ENCODE results near the gene BTBD7. TPM values are rescaled to one million over a fixed set of nuclear protein-coding genes. Genes with fewer than 3 reads are reported as not detected.

The BTBD7 gene
- total RNA-seq, 1 donor from 2014 or later = 39.1 TPM

GRCh38 chr14:93281937-93282336 lies 50.9 kb downstream of the BTBD7 start:
- Histone ChIP-seq H3K4me1 (ENCODE audit: control insufficient read depth in 3 of 3, insufficient read depth in 3 of 3, low read length in 3 of 3) (peaks cover 0 to 4% (median 0%) of the 10 kb centered on the region in 3 donors), H3K36me3 (ENCODE audit: control insufficient read depth in 3 of 3, insufficient read depth in 3 of 3, low read length in 3 of 3) (no peaks in the 10 kb centered on the region), H3K9ac (ENCODE audit: low read depth in 1 of 3, low read length in 3 of 3) (no peak overlapping the region), H3K27ac (ENCODE audit: low read depth, low read length) (no peak overlapping the region), H3K9me3 (ENCODE audit: control insufficient read depth in 3 of 3, low read length in 3 of 3) (no peaks in the 10 kb centered on the region), H3K27me3 (ENCODE audit: control insufficient read depth in 3 of 3, insufficient read depth in 3 of 3, low read length in 3 of 3) (no peaks in the 10 kb centered on the region), H3K4me3 (ENCODE audit: low read length in 3 of 3) (no peak overlapping the region)

DNA sequence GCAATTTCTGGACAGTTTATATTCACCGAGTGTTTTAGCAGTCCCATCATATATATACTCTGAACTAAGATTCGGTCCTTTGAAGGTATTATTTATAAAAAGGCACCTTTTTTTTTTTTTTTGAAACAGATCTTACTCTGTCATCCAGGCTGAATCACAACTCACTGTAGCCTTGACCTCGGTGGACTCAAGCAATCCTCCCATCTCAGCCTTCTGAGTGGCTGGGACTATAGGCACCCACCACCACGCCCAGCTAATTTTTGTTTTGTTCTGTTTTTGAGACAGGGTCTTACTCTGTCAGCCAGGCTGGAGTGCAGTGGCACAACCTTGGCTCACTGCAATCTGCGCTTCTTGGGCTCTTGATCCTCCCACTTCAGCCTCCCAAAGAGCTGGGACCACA lies 52.1 kb downstream of the BTBD7 start:
- Histone ChIP-seq H3K4me1 (ENCODE audit: control insufficient read depth in 3 of 3, insufficient read depth in 3 of 3, low read length in 3 of 3) (peaks cover 0 to 4% (median 0%) of the 10 kb centered on the region in 3 donors), H3K9me3 (ENCODE audit: control insufficient read depth in 3 of 3, low read length in 3 of 3) (no peaks in the 10 kb centered on the region), H3K9ac (ENCODE audit: low read depth in 1 of 3, low read length in 3 of 3) (no peak overlapping the region), H3K27me3 (ENCODE audit: control insufficient read depth in 3 of 3, insufficient read depth in 3 of 3, low read length in 3 of 3) (no peaks in the 10 kb centered on the region), H3K27ac (ENCODE audit: low read depth, low read length) (no peak overlapping the region), H3K36me3 (ENCODE audit: control insufficient read depth in 3 of 3, insufficient read depth in 3 of 3, low read length in 3 of 3) (peaks cover 0 to under 1% (median 0%) of the 10 kb centered on the region in 3 donors), H3K4me3 (ENCODE audit: low read length in 3 of 3) (no peak overlapping the region)

- H3K9ac ChIP-seq (ENCODE audit: low read depth in 1 of 3, low read length in 3 of 3) = no peak overlapping the region
- no peaks in the 10 kb centered on the region for H3K27me3 ChIP-seq (ENCODE audit: control insufficient read depth in 3 of 3, insufficient read depth in 3 of 3, low read length in 3 of 3)
- no peaks in the 10 kb centered on the region for H3K9me3 ChIP-seq (ENCODE audit: control insufficient read depth in 3 of 3, low read length in 3 of 3)
- H3K4me3 ChIP-seq (ENCODE audit: low read length in 3 of 3) = no peak overlapping the region
- peaks cover 0 to 5% (median 3%) of the 10 kb centered on the region in 3 donors for H3K36me3 ChIP-seq (ENCODE audit: control insufficient read depth in 3 of 3, insufficient read depth in 3 of 3, low read length in 3 of 3)
- H3K4me1 ChIP-seq (ENCODE audit: control insufficient read depth in 3 of 3, insufficient read depth in 3 of 3, low read length in 3 of 3) = peaks cover 0 to 4% (median 0%) of the 10 kb centered on the region in 3 donors
- H3K27ac ChIP-seq (ENCODE audit: low read depth, low read length) = no peak overlapping the region
These were observed 56.7 kb downstream of the BTBD7 start for GRCh38 chr14:93276031-93276716.

DNA sequence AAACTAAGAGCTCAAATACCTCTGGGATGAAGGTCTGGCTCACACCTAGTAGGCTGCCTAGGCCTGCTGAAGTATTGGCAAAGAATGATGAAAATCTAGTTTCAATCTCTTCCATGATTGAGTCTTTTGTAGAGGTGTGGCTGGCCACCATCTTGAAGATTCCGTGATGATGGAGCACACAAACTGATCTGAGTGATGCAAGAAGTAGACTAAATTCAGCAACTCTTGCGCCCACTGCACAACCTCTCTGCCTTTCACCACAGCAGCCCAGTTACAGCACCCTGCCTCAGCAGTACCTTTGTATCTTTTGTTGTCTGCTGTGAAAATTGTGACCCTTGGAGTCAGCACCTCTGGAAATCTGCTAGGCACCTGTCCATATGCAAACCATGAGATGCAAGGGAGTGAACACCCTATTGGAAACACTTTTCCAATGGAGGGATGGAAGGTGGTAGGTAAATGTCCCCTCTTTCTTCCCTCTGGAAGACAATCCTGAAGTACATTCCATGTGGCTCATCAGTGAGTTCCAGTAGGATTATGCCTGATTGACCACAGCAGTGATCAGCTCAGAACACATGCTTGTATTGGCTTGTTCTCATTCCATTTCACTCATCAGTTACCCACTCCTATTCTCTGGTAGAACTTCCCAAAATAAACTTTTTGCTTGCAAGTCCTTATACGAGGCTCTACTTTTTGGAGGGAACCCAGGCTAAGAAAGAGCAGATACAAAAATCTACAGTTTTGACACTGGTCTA lies 58.6 kb downstream of the BTBD7 start:
- Histone ChIP-seq H3K36me3 (ENCODE audit: control insufficient read depth in 3 of 3, insufficient read depth in 3 of 3, low read length in 3 of 3) (peaks cover 0 to 5% (median 3%) of the 10 kb centered on the region in 3 donors), H3K27ac (ENCODE audit: low read depth, low read length) (no peak overlapping the region), H3K9ac (ENCODE audit: low read depth in 1 of 3, low read length in 3 of 3) (no peak overlapping the region), H3K4me1 (ENCODE audit: control insufficient read depth in 3 of 3, insufficient read depth in 3 of 3, low read length in 3 of 3) (peaks cover 0 to 14% (median 7%) of the 10 kb centered on the region in 3 donors), H3K27me3 (ENCODE audit: control insufficient read depth in 3 of 3, insufficient read depth in 3 of 3, low read length in 3 of 3) (no peaks in the 10 kb centered on the region), H3K9me3 (ENCODE audit: control insufficient read depth in 3 of 3, low read length in 3 of 3) (no peaks in the 10 kb centered on the region), H3K4me3 (ENCODE audit: low read length in 3 of 3) (no peak overlapping the region)

DNA sequence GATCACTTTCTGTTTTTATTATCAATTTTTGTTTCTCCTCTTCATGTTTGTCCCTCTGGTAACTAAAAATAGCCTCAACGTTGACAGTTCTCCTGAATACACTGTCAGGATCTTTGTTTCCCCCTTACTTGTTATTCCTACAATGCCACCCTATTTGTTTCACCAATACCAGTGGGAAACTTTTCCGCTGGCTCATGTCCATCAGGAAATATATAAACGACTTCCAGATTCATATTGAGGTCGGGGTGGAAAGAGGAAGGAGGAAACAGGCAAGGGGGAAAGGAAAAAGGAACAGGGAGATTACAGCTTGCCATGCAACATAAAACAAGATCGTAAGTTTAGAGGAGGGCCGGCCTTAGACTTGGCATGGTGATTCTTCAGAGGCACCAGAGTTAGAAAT lies 61.7 kb downstream of the BTBD7 start:
- H3K9ac ChIP-seq (ENCODE audit: low read depth in 1 of 3, low read length in 3 of 3) = no peak overlapping the region
- H3K4me1 ChIP-seq (ENCODE audit: control insufficient read depth in 3 of 3, insufficient read depth in 3 of 3, low read length in 3 of 3) = peaks cover 0 to 16% (median 14%) of the 10 kb centered on the region in 3 donors
- peaks cover 0 to 5% (median 3%) of the 10 kb centered on the region in 3 donors for H3K36me3 ChIP-seq (ENCODE audit: control insufficient read depth in 3 of 3, insufficient read depth in 3 of 3, low read length in 3 of 3)
- H3K27me3 ChIP-seq (ENCODE audit: control insufficient read depth in 3 of 3, insufficient read depth in 3 of 3, low read length in 3 of 3) = no peaks in the 10 kb centered on the region
- H3K9me3 ChIP-seq (ENCODE audit: control insufficient read depth in 3 of 3, low read length in 3 of 3) = no peaks in the 10 kb centered on the region
- no peak overlapping the region for H3K4me3 ChIP-seq (ENCODE audit: low read length in 3 of 3)
- H3K27ac ChIP-seq (ENCODE audit: low read depth, low read length) = no peak overlapping the region

DNA sequence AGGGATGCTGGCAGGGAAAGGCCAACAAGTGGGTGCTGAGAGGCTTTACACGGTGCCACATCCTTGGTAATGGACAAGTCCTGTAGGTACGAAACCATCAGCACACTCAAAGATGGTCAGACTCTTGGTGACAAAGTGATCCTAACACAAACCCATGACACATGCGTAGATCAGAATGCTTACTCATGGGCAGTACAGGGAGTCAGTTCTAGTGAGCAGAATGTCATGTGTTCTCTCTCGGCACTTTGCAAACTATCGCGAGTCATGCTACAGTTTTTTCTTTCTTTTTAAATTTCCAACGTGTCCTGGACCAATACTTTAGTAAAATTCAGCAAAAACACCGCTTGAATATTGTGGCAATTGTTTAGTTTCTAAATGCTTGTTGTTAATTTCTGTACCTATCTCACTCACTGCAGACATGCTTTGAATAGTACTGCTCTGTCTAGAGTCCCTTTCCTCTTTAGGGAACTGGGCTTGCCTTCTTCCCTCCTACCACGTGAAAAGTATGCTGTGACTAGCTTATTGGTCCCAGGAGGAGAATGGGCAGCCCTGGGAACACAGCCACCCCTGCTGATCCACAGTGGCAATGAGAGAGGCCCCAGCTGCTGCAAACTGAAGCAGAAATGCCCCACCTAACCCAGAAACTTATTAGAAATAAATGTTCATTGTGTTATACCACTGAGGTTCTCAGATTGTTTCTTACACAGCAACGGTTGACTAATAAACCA lies 63.3 kb downstream of the BTBD7 start:
- Histone ChIP-seq H3K27me3 (ENCODE audit: control insufficient read depth in 3 of 3, insufficient read depth in 3 of 3, low read length in 3 of 3) (no peaks in the 10 kb centered on the region), H3K4me1 (ENCODE audit: control insufficient read depth in 3 of 3, insufficient read depth in 3 of 3, low read length in 3 of 3) (peaks cover 0 to 16% (median 14%) of the 10 kb centered on the region in 3 donors), H3K36me3 (ENCODE audit: control insufficient read depth in 3 of 3, insufficient read depth in 3 of 3, low read length in 3 of 3) (peaks cover 0 to 5% (median 0%) of the 10 kb centered on the region in 3 donors), H3K9me3 (ENCODE audit: control insufficient read depth in 3 of 3, low read length in 3 of 3) (no peaks in the 10 kb centered on the region), H3K9ac (ENCODE audit: low read depth in 1 of 3, low read length in 3 of 3) (no peak overlapping the region), H3K4me3 (ENCODE audit: low read length in 3 of 3) (peak overlapping the region in 1 of 3 donors; percentile 17), H3K27ac (ENCODE audit: low read depth, low read length) (peak overlapping the region; percentile 49)

- H3K27me3 ChIP-seq (ENCODE audit: control insufficient read depth in 3 of 3, insufficient read depth in 3 of 3, low read length in 3 of 3) = no peaks in the 10 kb centered on the region
These were observed 64.4 kb downstream of the BTBD7 start for GRCh38 chr14:93268406-93268805.

DNA sequence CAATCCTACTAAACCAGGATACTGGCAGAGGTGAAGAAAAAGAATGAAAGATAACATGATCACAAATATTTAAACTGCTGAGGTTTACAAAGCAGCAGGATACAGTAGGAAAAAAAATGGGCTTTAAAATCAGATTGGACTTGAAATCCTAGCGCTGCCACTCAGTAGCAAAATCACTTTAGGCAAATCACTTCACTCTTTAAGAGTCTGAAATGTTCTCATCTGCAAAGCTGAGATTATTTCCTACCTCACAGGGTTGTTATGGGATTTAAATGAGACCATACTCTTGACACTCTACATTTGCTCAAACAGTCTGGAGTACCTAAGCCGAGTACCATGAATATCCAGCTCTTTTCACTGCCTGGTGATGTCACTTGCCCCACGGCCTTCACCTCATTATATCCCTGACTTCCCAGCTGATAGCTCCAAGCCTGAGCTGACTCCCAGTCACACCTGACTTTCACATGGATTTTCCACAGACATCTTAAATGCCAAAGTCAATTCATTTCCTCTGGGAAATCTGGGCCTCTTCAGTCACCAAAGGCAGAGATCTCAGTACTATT lies 65.6 kb downstream of the BTBD7 start:
- H3K4me1 ChIP-seq (ENCODE audit: control insufficient read depth in 3 of 3, insufficient read depth in 3 of 3, low read length in 3 of 3) = peaks cover 0 to 16% (median 14%) of the 10 kb centered on the region in 3 donors
- no peaks in the 10 kb centered on the region for H3K9me3 ChIP-seq (ENCODE audit: control insufficient read depth in 3 of 3, low read length in 3 of 3)
- no peak overlapping the region for H3K4me3 ChIP-seq (ENCODE audit: low read length in 3 of 3)
- H3K36me3 ChIP-seq (ENCODE audit: control insufficient read depth in 3 of 3, insufficient read depth in 3 of 3, low read length in 3 of 3) = peaks cover 4 to 12% (median 8%) of the 10 kb centered on the region in 3 donors
- H3K9ac ChIP-seq (ENCODE audit: low read depth in 1 of 3, low read length in 3 of 3) = no peak overlapping the region
- H3K27ac ChIP-seq (ENCODE audit: low read depth, low read length) = no peak overlapping the region
- no peaks in the 10 kb centered on the region for H3K27me3 ChIP-seq (ENCODE audit: control insufficient read depth in 3 of 3, insufficient read depth in 3 of 3, low read length in 3 of 3)

More at GRCh38 chr14:93268406-93268805, 64.4 kb downstream of the BTBD7 start:
- peaks cover under 1 to 4% (median 2%) of the 10 kb centered on the region in 3 donors for H3K36me3 ChIP-seq (ENCODE audit: control insufficient read depth in 3 of 3, insufficient read depth in 3 of 3, low read length in 3 of 3)
- H3K4me1 ChIP-seq (ENCODE audit: control insufficient read depth in 3 of 3, insufficient read depth in 3 of 3, low read length in 3 of 3) = peaks cover 0 to 16% (median 14%) of the 10 kb centered on the region in 3 donors
- no peak overlapping the region for H3K9ac ChIP-seq (ENCODE audit: low read depth in 1 of 3, low read length in 3 of 3)
- no peak overlapping the region for H3K4me3 ChIP-seq (ENCODE audit: low read length in 3 of 3)
- H3K9me3 ChIP-seq (ENCODE audit: control insufficient read depth in 3 of 3, low read length in 3 of 3) = no peaks in the 10 kb centered on the region
- H3K27ac ChIP-seq (ENCODE audit: low read depth, low read length) = no peak overlapping the region

DNA sequence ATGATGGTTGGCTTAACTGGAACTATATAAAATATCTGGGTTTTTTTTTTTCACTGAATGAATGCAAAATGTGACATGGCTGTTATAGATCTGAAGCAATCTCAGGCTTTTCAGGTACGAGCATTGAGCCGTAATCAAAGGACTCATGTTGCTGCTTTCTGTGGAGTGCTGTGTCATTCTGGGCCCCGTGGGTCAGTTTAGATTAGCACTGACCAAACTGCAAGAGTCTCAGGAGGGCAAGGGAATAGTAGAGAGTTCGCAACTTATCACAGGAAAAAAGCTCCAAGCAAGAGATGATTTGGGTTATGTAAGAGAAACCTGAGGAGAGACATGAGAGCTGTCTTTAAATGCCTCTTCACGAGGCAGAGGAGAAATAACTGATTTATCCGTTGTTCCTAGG lies 66.7 kb downstream of the BTBD7 start:
- Histone ChIP-seq H3K4me1 (ENCODE audit: control insufficient read depth in 3 of 3, insufficient read depth in 3 of 3, low read length in 3 of 3) (peaks cover 0 to 16% (median 11%) of the 10 kb centered on the region in 3 donors), H3K27ac (ENCODE audit: low read depth, low read length) (no peak overlapping the region), H3K4me3 (ENCODE audit: low read length in 3 of 3) (no peak overlapping the region), H3K27me3 (ENCODE audit: control insufficient read depth in 3 of 3, insufficient read depth in 3 of 3, low read length in 3 of 3) (no peaks in the 10 kb centered on the region), H3K9ac (ENCODE audit: low read depth in 1 of 3, low read length in 3 of 3) (no peak overlapping the region), H3K36me3 (ENCODE audit: control insufficient read depth in 3 of 3, insufficient read depth in 3 of 3, low read length in 3 of 3) (peaks cover 4 to 12% (median 8%) of the 10 kb centered on the region in 3 donors), H3K9me3 (ENCODE audit: control insufficient read depth in 3 of 3, low read length in 3 of 3) (no peaks in the 10 kb centered on the region)
